ENCODE results near the gene DDIT3. TPM values are rescaled to one million over a fixed set of nuclear protein-coding genes. Genes with fewer than 3 reads are reported as not detected.

Gene DDIT3
- total and polyA plus RNA-seq, 2 of the 13 experiments (the other 11 are each of a cell fraction or from before 2014, with no cell fraction given): 27.5 to 48.7 TPM

DNA sequence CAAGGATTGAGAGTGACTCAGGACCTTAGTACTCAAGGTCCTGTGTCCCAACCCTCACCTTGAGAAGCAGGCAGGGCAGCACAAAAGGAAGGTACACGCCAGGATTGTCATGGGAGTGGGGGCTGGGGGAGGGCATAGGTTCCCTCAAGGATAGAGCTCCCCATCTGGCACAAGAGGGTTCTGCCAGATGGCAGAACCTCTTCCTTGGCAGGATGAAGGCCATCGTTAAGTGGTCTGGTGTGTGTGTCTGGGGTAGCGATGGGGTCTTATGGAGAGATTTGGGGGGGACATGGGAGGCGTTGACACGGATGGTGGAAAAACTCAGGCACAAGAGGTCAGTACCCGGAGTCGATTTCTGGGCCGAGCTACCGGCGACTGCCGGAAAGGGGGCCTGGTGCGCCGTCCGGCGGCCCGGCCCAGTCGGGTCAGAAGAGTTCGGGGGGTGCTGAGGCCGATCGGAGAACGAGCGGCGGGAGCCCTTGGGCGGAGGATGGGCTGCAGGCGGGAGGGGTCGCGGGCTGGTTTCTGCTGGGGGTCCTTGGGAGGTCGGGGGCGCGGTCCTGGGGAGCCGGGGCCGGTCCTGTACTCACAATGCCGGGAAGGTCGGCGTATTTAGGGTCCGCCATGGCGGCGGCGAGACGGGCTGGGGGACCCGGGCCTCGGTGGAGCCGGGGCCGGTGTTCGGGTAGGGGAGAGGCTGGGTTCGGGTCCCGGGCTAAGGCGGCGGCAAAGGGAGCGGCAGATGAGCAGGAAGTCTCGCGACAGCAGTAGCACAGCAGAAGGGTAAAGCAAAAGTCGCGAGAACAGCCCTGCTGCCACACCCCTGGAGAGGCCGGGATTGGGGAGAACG lies 26.3 kb upstream of the DDIT3 start, which contains the start of gene DCTN2 (continued):
- TF ChIP-seq ZNF792 (CRISPR knock-in tag; IDR thresholded peaks at IDR 0.05) (no peak), ZNF530 (CRISPR knock-in tag; IDR thresholded peaks at IDR 0.05; ENCODE audit: low read depth) (no peak), ZNF782 (CRISPR knock-in tag; IDR thresholded peaks at IDR 0.05; ENCODE audit: borderline replicate concordance) (0 out of 2 replicates have a peak, but pooled peaks have one; percentile 42), ZNF556 (CRISPR knock-in tag; IDR thresholded peaks at IDR 0.05; ENCODE audit: borderline replicate concordance) (peak; percentile 53; the same call in 1 of the 2 replicates), HNRNPL (IDR thresholded peaks at IDR 0.05; ENCODE audit: low read depth, low read length) (no peak), ISL2 (CRISPR knock-in tag; IDR thresholded peaks at IDR 0.05) (no peak), ZNF670 (CRISPR knock-in tag; IDR thresholded peaks at IDR 0.05; ENCODE audit: borderline replicate concordance) (no peak), SRSF4 (IDR thresholded peaks at IDR 0.05; ENCODE audit: low read depth, low read length, poor library complexity, severe bottlenecking) (no peak), SALL2 (CRISPR knock-in tag; IDR thresholded peaks at IDR 0.05) (no peak), ZNF230 (CRISPR knock-in tag; IDR thresholded peaks at IDR 0.05) (0 out of 2 replicates have a peak, but pooled peaks have one; percentile 54), ARNT2 (CRISPR knock-in tag; IDR thresholded peaks at IDR 0.05; ENCODE audit: low read depth) (peak; percentile 86; the same call in 1 of the 2 replicates), AGO2 (optimal IDR thresholded peaks at IDR 0.05; ENCODE audit: low read depth, low read length) (peak; percentile 72)
- TF ChIP-seq, protein P1, sequence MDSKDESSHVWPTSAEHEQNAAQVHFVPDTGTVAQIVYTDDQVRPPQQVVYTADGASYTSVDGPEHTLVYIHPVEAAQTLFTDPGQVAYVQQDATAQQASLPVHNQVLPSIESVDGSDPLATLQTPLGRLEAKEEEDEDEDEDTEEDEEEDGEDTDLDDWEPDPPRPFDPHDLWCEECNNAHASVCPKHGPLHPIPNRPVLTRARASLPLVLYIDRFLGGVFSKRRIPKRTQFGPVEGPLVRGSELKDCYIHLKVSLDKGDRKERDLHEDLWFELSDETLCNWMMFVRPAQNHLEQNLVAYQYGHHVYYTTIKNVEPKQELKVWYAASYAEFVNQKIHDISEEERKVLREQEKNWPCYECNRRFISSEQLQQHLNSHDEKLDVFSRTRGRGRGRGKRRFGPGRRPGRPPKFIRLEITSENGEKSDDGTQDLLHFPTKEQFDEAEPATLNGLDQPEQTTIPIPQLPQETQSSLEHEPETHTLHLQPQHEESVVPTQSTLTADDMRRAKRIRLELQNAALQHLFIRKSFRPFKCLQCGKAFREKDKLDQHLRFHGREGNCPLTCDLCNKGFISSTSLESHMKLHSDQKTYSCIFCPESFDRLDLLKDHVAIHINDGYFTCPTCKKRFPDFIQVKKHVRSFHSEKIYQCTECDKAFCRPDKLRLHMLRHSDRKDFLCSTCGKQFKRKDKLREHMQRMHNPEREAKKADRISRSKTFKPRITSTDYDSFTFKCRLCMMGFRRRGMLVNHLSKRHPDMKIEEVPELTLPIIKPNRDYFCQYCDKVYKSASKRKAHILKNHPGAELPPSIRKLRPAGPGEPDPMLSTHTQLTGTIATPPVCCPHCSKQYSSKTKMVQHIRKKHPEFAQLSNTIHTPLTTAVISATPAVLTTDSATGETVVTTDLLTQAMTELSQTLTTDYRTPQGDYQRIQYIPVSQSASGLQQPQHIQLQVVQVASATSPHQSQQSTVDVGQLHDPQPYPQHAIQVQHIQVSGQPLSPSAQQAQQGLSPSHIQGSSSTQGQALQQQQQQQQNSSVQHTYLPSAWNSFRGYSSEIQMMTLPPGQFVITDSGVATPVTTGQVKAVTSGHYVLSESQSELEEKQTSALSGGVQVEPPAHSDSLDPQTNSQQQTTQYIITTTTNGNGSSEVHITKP (CRISPR knock-in tag; IDR thresholded peaks at IDR 0.05; ENCODE audit: low read depth): no peak
- TF ChIP-seq, protein P2, sequence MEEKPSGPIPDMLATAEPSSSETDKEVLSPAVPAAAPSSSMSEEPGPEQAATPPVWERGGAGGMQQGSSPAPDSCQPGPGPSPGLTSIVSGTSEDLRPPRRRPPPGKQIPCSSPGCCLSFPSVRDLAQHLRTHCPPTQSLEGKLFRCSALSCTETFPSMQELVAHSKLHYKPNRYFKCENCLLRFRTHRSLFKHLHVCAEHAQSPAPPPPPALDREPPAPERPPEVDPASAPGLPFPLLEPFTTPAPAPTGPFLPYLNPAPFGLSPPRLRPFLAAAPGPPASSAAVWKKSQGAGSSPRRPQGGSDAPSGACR (CRISPR knock-in tag; IDR thresholded peaks at IDR 0.05): no peak
- TF ChIP-seq, protein P3, sequence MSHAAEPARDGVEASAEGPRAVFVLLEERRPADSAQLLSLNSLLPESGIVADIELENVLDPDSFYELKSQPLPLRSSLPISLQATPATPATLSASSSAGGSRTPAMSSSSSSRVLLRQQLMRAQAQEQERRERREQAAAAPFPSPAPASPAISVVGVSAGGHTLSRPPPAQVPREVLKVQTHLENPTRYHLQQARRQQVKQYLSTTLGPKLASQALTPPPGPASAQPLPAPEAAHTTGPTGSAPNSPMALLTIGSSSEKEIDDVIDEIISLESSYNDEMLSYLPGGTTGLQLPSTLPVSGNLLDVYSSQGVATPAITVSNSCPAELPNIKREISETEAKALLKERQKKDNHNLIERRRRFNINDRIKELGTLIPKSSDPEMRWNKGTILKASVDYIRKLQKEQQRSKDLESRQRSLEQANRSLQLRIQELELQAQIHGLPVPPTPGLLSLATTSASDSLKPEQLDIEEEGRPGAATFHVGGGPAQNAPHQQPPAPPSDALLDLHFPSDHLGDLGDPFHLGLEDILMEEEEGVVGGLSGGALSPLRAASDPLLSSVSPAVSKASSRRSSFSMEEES (CRISPR knock-in tag; IDR thresholded peaks at IDR 0.05): peak; percentile 33; the same call in 1 of the 2 replicates
- TF ChIP-seq, protein P4, sequence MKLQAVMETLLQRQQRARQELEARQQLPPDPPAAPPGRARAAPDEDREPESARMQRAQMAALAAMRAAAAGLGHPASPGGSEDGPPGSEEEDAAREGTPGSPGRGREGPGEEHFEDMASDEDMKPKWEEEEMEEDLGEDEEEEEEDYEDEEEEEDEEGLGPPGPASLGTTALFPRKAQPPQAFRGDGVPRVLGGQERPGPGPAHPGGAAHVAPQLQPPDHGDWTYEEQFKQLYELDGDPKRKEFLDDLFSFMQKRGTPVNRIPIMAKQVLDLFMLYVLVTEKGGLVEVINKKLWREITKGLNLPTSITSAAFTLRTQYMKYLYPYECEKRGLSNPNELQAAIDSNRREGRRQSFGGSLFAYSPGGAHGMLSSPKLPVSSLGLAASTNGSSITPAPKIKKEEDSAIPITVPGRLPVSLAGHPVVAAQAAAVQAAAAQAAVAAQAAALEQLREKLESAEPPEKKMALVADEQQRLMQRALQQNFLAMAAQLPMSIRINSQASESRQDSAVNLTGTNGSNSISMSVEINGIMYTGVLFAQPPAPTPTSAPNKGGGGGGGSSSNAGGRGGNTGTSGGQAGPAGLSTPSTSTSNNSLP (IDR thresholded peaks at IDR 0.05; ENCODE audit: low read depth, low read length): no peak
- TF ChIP-seq, protein P5, sequence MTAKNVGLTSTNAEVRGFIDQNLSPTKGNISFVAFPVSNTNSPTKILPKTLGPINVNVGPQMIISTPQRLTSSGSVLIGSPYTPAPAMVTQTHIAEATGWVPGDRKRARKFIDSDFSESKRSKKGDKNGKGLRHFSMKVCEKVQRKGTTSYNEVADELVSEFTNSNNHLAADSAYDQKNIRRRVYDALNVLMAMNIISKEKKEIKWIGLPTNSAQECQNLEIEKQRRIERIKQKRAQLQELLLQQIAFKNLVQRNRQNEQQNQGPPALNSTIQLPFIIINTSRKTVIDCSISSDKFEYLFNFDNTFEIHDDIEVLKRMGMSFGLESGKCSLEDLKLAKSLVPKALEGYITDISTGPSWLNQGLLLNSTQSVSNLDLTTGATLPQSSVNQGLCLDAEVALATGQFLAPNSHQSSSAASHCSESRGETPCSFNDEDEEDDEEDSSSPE (CRISPR knock-in tag; IDR thresholded peaks at IDR 0.05): peak; percentile 45; the same call in 1 of the 2 replicates

All from HepG2 (cell line).